Bronchial epithelial cell (primary cell): ENCODE measurements around the gene SP140L. TPM values are rescaled to one million over a fixed set of nuclear protein-coding genes. Genes with fewer than 3 reads are reported as not detected.
"Not testable (repeated sequence)": the region's sequence is repeated elsewhere in the genome, so short reads cannot be mapped to it uniquely, and the experiment has no call there.

Experiments used
- DNase-seq: peaks from one replicate; pipeline ENCODE4 v3.0.0-alpha.2; 2010; ENCODE audit warnings: low read depth
- FAIRE-seq: peaks from 2 replicates; lab custom pipeline; 2011; peaks lifted over from hg19 to GRCh38; lab: Jason Lieb, UNC
- H3K27me3 ChIP-seq: 2 replicates; pipeline ENCODE4 v1.5.1; 2011; ENCODE audit warnings: low read length; ENCODE audit not compliant: control insufficient read depth, insufficient read depth
- H3K36me3 ChIP-seq: 2 replicates; pipeline ENCODE4 v1.5.1; 2011; ENCODE audit warnings: low read length; ENCODE audit not compliant: control insufficient read depth, insufficient read depth
- H3K4me3 ChIP-seq: 2 replicates; pipeline ENCODE4 v1.5.1; 2011; ENCODE audit warnings: mild to moderate bottlenecking, low read depth, low read length, control low read depth
- CTCF ChIP-seq: IDR thresholded peaks from 2 replicates; pipeline ENCODE4 v1.5.1; 2011; ENCODE audit warnings: mild to moderate bottlenecking, moderate library complexity, low read length, control low read depth, inconsistent platforms; ENCODE audit not compliant: insufficient read depth, severe bottlenecking
- total RNA-seq: library from RNA; depleted of rRNA; stranded (reverse); fragments of >200 nt; gene quantifications from 2 replicates; pipeline ENCODE4 v1.2.1, GENCODE V29; 2014

The SP140L gene
- total RNA-seq, 1 donor from 2014 or later: 1.6 TPM

- H3K36me3 ChIP-seq: no peaks in the 10 kb centered on the region
- TF ChIP-seq CTCF: no peak
- FAIRE-seq (no peak), DNase-seq (no peak)
- no peaks in the 10 kb centered on the region for H3K27me3 ChIP-seq
- no peak overlapping the region for H3K4me3 ChIP-seq
Measured at GRCh38 chr2:230328155-230328458, 1.1 kb downstream of the SP140L start.

GRCh38 chr2:230329946-230330605 is 3.1 kb downstream of the SP140L start:
- no peaks in the 10 kb centered on the region for H3K27me3 ChIP-seq
- TF ChIP-seq CTCF: no peak
- no peak overlapping the region for H3K4me3 ChIP-seq
- FAIRE-seq: no peak
- DNase-seq: no peak
- H3K36me3 ChIP-seq: no peaks in the 10 kb centered on the region

GRCh38 chr2:230330725-230331124 is 3.7 kb downstream of the SP140L start:
- H3K27me3 ChIP-seq: no peaks in the 10 kb centered on the region
- DNase-seq (no peak), FAIRE-seq (no peak)
- TF ChIP-seq CTCF: no peak
- no peak overlapping the region for H3K4me3 ChIP-seq
- H3K36me3 ChIP-seq: no peaks in the 10 kb centered on the region

- Histone ChIP-seq H3K4me3 (no peak overlapping the region), H3K36me3 (no peaks in the 10 kb centered on the region), H3K27me3 (no peaks in the 10 kb centered on the region)
- TF ChIP-seq CTCF: no peak
- DNase-seq: no peak
- no peak for FAIRE-seq
Measured at GRCh38 chr2:230335461-230335863, 8.5 kb downstream of the SP140L start.

GRCh38 chr2:230335864-230336506 is 9.0 kb downstream of the SP140L start:
- Histone ChIP-seq H3K36me3 (no peaks in the 10 kb centered on the region), H3K27me3 (no peaks in the 10 kb centered on the region), H3K4me3 (no peak overlapping the region)
- no peak for TF ChIP-seq CTCF
- DNase-seq: no peak
- no peak for FAIRE-seq

- H3K36me3 ChIP-seq, H3K27me3 ChIP-seq, H3K4me3 ChIP-seq, DNase-seq, FAIRE-seq: not testable (repeated sequence)
Measured at GRCh38 chr2:230341936-230342528, 15.0 kb downstream of the SP140L start.

GRCh38 chr2:230343041-230343624 is 16.1 kb downstream of the SP140L start:
- not testable (repeated sequence) for FAIRE-seq, H3K36me3 ChIP-seq, DNase-seq, H3K4me3 ChIP-seq, H3K27me3 ChIP-seq
